Choroid plexus epithelial cell (primary cell): ENCODE results near the gene RASGRP1.

Source experiments
- DNase-seq: peaks from one replicate; pipeline ENCODE4 v3.0.0-alpha.2; 2010; ENCODE audit warnings: low read depth
- H3K4me3 ChIP-seq: 2 replicates; pipeline ENCODE4 v1.5.1; 2011; ENCODE audit warnings: low read depth, mild to moderate bottlenecking, control low read depth, low read length, moderate library complexity
- TF ChIP-seq, protein P1 (sequence below): conservative IDR thresholded peaks from 2 replicates; pipeline ENCODE4 v1.5.1; 2011; ENCODE audit warnings: low read depth, mild to moderate bottlenecking, control low read depth, inconsistent platforms, low read length, moderate library complexity

RASGRP1 gene

DNA sequence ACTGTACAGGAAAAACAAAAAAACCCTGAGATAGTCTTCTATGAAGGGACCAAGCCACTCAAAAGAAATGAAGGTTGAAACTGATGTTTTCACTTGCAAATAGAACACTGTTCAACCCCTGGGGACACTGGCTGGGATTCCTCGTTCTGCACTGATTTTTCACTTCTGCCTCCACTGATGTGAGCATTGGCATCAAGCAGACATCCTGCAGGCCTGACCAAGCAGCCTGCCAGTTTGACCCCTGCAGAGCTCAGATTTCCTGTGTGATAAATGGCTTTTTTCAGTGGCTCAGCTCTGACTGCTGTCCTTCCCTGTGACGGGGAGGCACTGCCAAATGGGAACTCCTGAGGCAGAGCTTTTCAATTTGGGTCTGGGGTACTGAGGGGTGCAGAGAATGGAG is 50.0 kb downstream of the RASGRP1 start:
- TF ChIP-seq, protein P1, sequence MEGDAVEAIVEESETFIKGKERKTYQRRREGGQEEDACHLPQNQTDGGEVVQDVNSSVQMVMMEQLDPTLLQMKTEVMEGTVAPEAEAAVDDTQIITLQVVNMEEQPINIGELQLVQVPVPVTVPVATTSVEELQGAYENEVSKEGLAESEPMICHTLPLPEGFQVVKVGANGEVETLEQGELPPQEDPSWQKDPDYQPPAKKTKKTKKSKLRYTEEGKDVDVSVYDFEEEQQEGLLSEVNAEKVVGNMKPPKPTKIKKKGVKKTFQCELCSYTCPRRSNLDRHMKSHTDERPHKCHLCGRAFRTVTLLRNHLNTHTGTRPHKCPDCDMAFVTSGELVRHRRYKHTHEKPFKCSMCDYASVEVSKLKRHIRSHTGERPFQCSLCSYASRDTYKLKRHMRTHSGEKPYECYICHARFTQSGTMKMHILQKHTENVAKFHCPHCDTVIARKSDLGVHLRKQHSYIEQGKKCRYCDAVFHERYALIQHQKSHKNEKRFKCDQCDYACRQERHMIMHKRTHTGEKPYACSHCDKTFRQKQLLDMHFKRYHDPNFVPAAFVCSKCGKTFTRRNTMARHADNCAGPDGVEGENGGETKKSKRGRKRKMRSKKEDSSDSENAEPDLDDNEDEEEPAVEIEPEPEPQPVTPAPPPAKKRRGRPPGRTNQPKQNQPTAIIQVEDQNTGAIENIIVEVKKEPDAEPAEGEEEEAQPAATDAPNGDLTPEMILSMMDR: no peak

DNA sequence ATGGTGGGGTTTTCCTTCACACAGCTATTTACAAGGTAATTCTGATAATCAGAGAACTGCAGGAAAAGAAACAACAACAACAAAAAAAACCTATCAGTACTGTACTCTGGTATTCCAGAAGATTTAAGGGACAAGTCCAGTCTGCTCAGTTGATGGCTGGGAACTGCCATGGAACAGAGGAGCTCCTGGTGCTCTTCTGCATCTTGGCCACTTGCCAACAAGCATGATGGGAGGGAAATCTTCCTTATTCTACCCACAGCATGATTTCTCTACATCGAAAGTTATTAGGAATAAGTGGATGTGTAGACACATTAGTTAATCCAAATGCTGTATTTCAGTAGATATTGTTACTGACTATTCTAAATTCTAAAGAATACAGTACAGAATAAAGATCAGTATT is 51.7 kb downstream of the RASGRP1 start:
- TF ChIP-seq, protein P1: no peak
- H3K4me3 ChIP-seq: no peak overlapping the region
- no peak for DNase-seq

More for the DNA sequence above, 50.0 kb downstream of the RASGRP1 start:
- no peak for DNase-seq
- no peak overlapping the region for H3K4me3 ChIP-seq

DNA sequence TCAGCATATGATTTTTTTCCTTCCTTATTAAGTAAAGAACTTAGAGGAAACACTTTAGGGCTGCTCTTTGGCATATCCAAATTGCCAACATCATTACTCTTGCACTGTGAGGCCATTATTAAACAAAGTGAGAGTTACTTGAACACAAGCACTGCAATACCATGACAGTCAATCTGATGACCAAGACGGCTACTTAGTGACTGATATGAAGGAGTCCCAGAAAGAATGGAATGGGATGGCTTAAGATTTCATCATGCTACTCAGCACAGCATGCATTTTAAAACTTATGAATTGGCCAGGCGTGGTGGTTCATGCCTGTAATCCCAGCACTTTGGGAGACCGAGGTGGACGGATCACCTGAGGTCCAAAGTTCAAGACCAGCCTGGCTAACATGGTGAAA is 55.5 kb downstream of the RASGRP1 start:
- DNase-seq: no peak
- TF ChIP-seq, protein P1: no peak
- no peak overlapping the region for H3K4me3 ChIP-seq

DNA sequence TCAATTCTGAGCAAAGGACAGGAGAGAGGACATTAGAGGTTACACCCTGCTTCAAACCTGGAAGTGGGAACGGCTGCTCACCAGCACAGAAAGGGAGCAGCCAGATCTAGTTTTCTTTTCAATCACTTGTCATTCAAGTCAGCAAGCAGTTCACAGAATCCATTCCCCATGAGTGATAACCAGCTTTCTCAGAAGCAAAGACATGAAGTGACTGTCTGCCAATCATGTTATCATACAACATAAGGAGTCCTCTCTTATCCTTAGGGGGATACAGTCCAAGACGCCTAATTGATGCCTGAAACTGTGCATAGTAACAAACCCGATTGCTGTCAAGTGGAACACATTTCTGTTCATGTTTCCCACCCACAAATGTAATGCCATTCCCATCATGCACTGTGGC is 56.0 kb downstream of the RASGRP1 start:
- no peak overlapping the region for H3K4me3 ChIP-seq
- TF ChIP-seq, protein P1: no peak
- DNase-seq: no peak

DNA sequence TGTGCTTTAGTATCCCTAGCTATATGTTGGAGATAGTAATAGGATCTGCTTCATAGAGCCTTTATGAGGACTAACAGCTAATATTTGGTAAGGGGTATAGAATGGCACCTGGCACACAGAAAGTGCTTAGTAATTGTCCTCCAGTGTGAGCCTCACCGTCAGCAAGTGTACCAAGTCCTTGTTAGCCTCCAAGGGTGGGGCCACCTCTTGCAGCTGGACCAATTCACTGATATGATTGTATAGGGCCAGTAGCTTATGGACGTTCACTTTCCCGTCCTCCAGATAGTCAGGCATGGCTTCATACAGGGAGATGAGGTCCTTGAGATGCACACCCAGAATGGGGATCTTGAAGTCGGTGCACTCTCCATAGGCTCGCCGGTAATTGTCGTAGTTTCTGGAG is 57.0 kb downstream of the RASGRP1 start:
- no peak overlapping the region for H3K4me3 ChIP-seq
- TF ChIP-seq, protein P1: no peak
- DNase-seq: no peak

DNA sequence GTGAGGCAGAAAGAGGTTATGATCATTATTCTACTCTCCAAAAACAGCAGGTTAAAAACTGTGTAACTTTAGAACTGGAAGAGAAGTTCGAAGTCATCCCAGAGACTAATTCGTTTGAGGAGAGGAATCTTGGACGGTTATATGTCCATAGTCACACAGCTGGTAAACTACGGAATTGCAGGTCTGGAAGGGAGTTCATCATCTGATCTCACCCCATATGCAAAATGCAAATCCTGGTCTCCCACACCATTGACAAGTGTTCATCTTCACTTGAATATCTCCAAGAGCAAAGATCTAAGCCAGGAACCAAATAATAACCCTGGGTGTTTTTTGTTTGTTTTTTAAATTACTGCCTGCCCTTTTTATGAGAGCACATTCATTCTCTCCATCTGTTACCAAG is 57.6 kb downstream of the RASGRP1 start:
- TF ChIP-seq, protein P1: no peak
- no peak for DNase-seq
- no peak overlapping the region for H3K4me3 ChIP-seq

DNA sequence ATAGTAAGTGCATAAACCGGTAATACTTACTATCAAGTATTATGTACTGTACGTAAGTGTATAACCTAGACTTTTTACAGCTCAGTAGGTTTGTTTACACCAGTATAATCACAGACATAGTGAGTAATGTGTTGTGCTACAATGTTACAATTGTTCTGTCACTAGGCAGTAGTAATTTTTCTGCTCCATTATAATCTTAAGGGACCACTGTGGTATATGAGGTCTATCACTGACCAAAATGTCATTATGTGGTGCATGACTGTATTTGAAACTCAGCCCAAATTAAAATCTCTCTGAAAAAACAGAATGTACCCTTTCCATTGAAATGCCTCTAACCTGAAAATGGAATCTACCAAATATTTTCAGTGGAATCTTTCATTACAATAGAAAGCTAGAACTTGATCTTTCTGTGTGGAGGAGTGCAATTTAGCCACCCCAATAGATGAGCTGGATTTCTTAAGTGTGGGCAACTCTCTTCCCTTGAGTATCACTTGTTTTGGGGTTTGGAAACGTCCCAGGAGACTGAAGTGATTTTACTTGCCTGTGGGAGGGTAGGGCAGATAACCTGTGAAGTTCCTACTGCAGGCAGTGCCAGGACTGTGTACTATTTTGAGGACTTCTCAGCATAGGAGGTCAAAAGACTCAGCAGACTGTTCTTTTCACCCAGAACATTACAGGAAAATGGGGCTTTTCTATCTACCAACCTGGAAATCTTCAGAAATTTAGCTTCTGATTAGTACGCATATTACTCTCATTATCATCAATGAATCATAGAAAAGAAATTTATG is 59.7 kb downstream of the RASGRP1 start:
- TF ChIP-seq, protein P1: no peak
- no peak overlapping the region for H3K4me3 ChIP-seq
- no peak for DNase-seq
